ENCODE measurements around the gene DHCR24.
"Not testable (repeated sequence)": the region's sequence is repeated elsewhere in the genome, so short reads cannot be mapped to it uniquely, and the experiment has no call there.

Gene DHCR24

GRCh38 chr1:54886724-54887664 is at the start of gene DHCR24:
Gene DHCR24 (minus strand): TSS chr1:54887195. CDS start chr1:54887119, 76 bp downstream.
- H3K4me1 Mint-ChIP-seq, result peaks cover 37% of the 10 kb centered on the region
- H3K36me3 Mint-ChIP-seq, result peaks cover 4% of the 10 kb centered on the region
- H3K9me3 Mint-ChIP-seq, result no peaks in the 10 kb centered on the region
- H3K4me3 Mint-ChIP-seq, result peak within 1 kb of the TSS; percentile 93
- H3K27ac Mint-ChIP-seq, result peak within 1 kb of the TSS; percentile 86
- ATAC-seq, result peak; percentile 96
- DNase-seq (ENCODE audit: low spot score in 2 of 2), result peak; percentile 72 to 86

GRCh38 chr1:54936791-54937190 is 49.8 kb upstream of the DHCR24 start:
- ATAC-seq (no peak), DNase-seq (ENCODE audit: low spot score in 2 of 2) (no peak)
- Mint-ChIP-seq H3K4me3 (no peak overlapping the region), H3K36me3 (no peaks in the 10 kb centered on the region), H3K27ac (no peak overlapping the region), H3K4me1 (no peaks in the 10 kb centered on the region), H3K9me3 (no peaks in the 10 kb centered on the region)

- H3K4me3 Mint-ChIP-seq, result no peak overlapping the region
Observed at GRCh38 chr1:54934869-54935268, 47.9 kb upstream of the DHCR24 start.

GRCh38 chr1:54934081-54934480 is 47.1 kb upstream of the DHCR24 start:
- not testable (repeated sequence) for H3K9me3 Mint-ChIP-seq

More at GRCh38 chr1:54934869-54935268, 47.9 kb upstream of the DHCR24 start:
- DNase-seq (ENCODE audit: low spot score in 2 of 2), result no peak
- H3K36me3 Mint-ChIP-seq, result no peaks in the 10 kb centered on the region
- H3K27ac Mint-ChIP-seq, result no peak overlapping the region
- H3K9me3 Mint-ChIP-seq, result peaks cover 2% of the 10 kb centered on the region
- no peaks in the 10 kb centered on the region for H3K4me1 Mint-ChIP-seq
- no peak for ATAC-seq

GRCh38 chr1:54931275-54931840 is 44.4 kb upstream of the DHCR24 start:
- ATAC-seq, result no peak
- DNase-seq (ENCODE audit: low spot score in 2 of 2), result no peak
- no peak overlapping the region for H3K4me3 Mint-ChIP-seq
- no peaks in the 10 kb centered on the region for H3K4me1 Mint-ChIP-seq
- no peaks in the 10 kb centered on the region for H3K36me3 Mint-ChIP-seq
- no peak overlapping the region for H3K27ac Mint-ChIP-seq
- H3K9me3 Mint-ChIP-seq, result peaks cover 2% of the 10 kb centered on the region

More at GRCh38 chr1:54934081-54934480, 47.1 kb upstream of the DHCR24 start:
- DNase-seq (ENCODE audit: low spot score in 2 of 2); ATAC-seq; H3K4me1 Mint-ChIP-seq; H3K4me3 Mint-ChIP-seq; H3K36me3 Mint-ChIP-seq; H3K27ac Mint-ChIP-seq: not testable (repeated sequence)

- ATAC-seq (no peak), DNase-seq (ENCODE audit: low spot score in 2 of 2) (no peak)
- no peaks in the 10 kb centered on the region for H3K4me1 Mint-ChIP-seq
- peaks cover 2% of the 10 kb centered on the region for H3K9me3 Mint-ChIP-seq
- no peaks in the 10 kb centered on the region for H3K36me3 Mint-ChIP-seq
- H3K4me3 Mint-ChIP-seq, result no peak overlapping the region
- no peak overlapping the region for H3K27ac Mint-ChIP-seq
Observed at GRCh38 chr1:54929700-54930099, 42.7 kb upstream of the DHCR24 start.

GRCh38 chr1:54928327-54928726 is 41.3 kb upstream of the DHCR24 start:
- no peak for ATAC-seq
- Mint-ChIP-seq H3K36me3 (no peaks in the 10 kb centered on the region), H3K27ac (no peak overlapping the region), H3K4me3 (no peak overlapping the region), H3K9me3 (peaks cover 2% of the 10 kb centered on the region), H3K4me1 (no peaks in the 10 kb centered on the region)
- DNase-seq (ENCODE audit: low spot score in 2 of 2), result no peak

- Mint-ChIP-seq H3K27ac (no peak overlapping the region), H3K4me1 (no peaks in the 10 kb centered on the region), H3K9me3 (peaks cover 2% of the 10 kb centered on the region), H3K4me3 (no peak overlapping the region), H3K36me3 (no peaks in the 10 kb centered on the region)
- ATAC-seq (no peak), DNase-seq (ENCODE audit: low spot score in 2 of 2) (no peak)
Observed at GRCh38 chr1:54927472-54928240, 40.7 kb upstream of the DHCR24 start.

- Mint-ChIP-seq H3K9me3 (peaks cover 2% of the 10 kb centered on the region), H3K4me3 (no peak overlapping the region), H3K27ac (no peak overlapping the region), H3K4me1 (no peaks in the 10 kb centered on the region), H3K36me3 (no peaks in the 10 kb centered on the region)
- ATAC-seq (no peak), DNase-seq (ENCODE audit: low spot score in 2 of 2) (no peak)
Observed at GRCh38 chr1:54926970-54927369, 40.0 kb upstream of the DHCR24 start.

- no peak overlapping the region for H3K27ac Mint-ChIP-seq
- H3K4me3 Mint-ChIP-seq, result no peak overlapping the region
- ATAC-seq, result no peak
- H3K9me3 Mint-ChIP-seq, result no peaks in the 10 kb centered on the region
- H3K4me1 Mint-ChIP-seq, result no peaks in the 10 kb centered on the region
- H3K36me3 Mint-ChIP-seq, result no peaks in the 10 kb centered on the region
- no peak for DNase-seq (ENCODE audit: low spot score in 2 of 2)
Observed at GRCh38 chr1:54922921-54923421, 36.0 kb upstream of the DHCR24 start.

GRCh38 chr1:54922040-54922761 is 35.2 kb upstream of the DHCR24 start:
- Mint-ChIP-seq H3K4me1 (no peaks in the 10 kb centered on the region), H3K27ac (no peak overlapping the region), H3K9me3 (no peaks in the 10 kb centered on the region), H3K36me3 (no peaks in the 10 kb centered on the region), H3K4me3 (no peak overlapping the region)
- no peak for ATAC-seq
- DNase-seq (ENCODE audit: low spot score in 2 of 2), result no peak

- ATAC-seq (no peak), DNase-seq (ENCODE audit: low spot score in 2 of 2) (no peak)
- no peak overlapping the region for H3K27ac Mint-ChIP-seq
- H3K36me3 Mint-ChIP-seq, result no peaks in the 10 kb centered on the region
- H3K9me3 Mint-ChIP-seq, result no peaks in the 10 kb centered on the region
- no peak overlapping the region for H3K4me3 Mint-ChIP-seq
- no peaks in the 10 kb centered on the region for H3K4me1 Mint-ChIP-seq
Observed at GRCh38 chr1:54919367-54920359, 32.7 kb upstream of the DHCR24 start.

- DNase-seq (ENCODE audit: low spot score in 2 of 2); H3K4me1 Mint-ChIP-seq; H3K27ac Mint-ChIP-seq; ATAC-seq; H3K4me3 Mint-ChIP-seq; H3K36me3 Mint-ChIP-seq; H3K9me3 Mint-ChIP-seq: not testable (repeated sequence)
Observed at GRCh38 chr1:54911076-54911475, 24.1 kb upstream of the DHCR24 start.

GRCh38 chr1:54906586-54906985 is 19.6 kb upstream of the DHCR24 start:
- Mint-ChIP-seq H3K4me1 (no peaks in the 10 kb centered on the region), H3K36me3 (no peaks in the 10 kb centered on the region), H3K27ac (no peak overlapping the region), H3K4me3 (no peak overlapping the region), H3K9me3 (no peaks in the 10 kb centered on the region)
- DNase-seq (ENCODE audit: low spot score in 2 of 2), result no peak
- ATAC-seq, result no peak

All from stimulated activated effector memory CD8-positive, alpha-beta T cell treated with anti-CD3 and anti-CD28 coated beads, Interleukin-12 subunit alpha, Interleukin-12 subunit beta, amount 100 ng/mL, for 72 hours (primary cell).